GM11168 (cell line): ENCODE measurements around the gene ELP2.

Experiments
- in situ Hi-C: fragments of 300-500 bp; cut with MboI; formaldehyde crosslinking; loops from one replicate; pipeline ENCODE4 v1.12.0; 2022; ENCODE audit warnings: low sequenced_read_pairs; ENCODE audit not compliant: unreplicated experiment

Gene ELP2

GRCh38 chr18:36114251-36114650 lies 15.4 kb upstream of the ELP2 start:
- in situ Hi-C loops, result loop anchor here (25.0 kb wide), 1 partner anchor 448 kb away; no protein-coding TSS in a partner anchor

GRCh38 chr18:36114738-36115137 lies 15.0 kb upstream of the ELP2 start:
- in situ Hi-C loops, result loop anchor here (25.0 kb wide), 1 partner anchor 448 kb away; no protein-coding TSS in a partner anchor

GRCh38 chr18:36116771-36117170 lies 12.9 kb upstream of the ELP2 start:
- in situ Hi-C loops, result loop anchor here (25.0 kb wide), 1 partner anchor 446 kb away; no protein-coding TSS in a partner anchor

- in situ Hi-C loops, result loop anchor here (25.0 kb wide), 1 partner anchor 442 kb away; no protein-coding TSS in a partner anchor
Measured at GRCh38 chr18:36120297-36120696, 9.4 kb upstream of the ELP2 start.

- in situ Hi-C loops, result loop anchor here (25.0 kb wide), 1 partner anchor 437 kb away; no protein-coding TSS in a partner anchor
Measured at GRCh38 chr18:36124841-36125240, 4.9 kb upstream of the ELP2 start.

- in situ Hi-C loops, result no loop called here
Measured at GRCh38 chr18:36126668-36127067, 3.0 kb upstream of the ELP2 start.

GRCh38 chr18:36127836-36128529 lies 1.7 kb upstream of the ELP2 start:
- in situ Hi-C loops, result no loop called here

GRCh38 chr18:36128530-36128870 lies 1.2 kb upstream of the ELP2 start:
- in situ Hi-C loops, result no loop called here

GRCh38 chr18:36128907-36129299 lies 796 bp upstream of the ELP2 start:
- in situ Hi-C loops, result no loop called here

- in situ Hi-C loops, result no loop called here
Measured at GRCh38 chr18:36130039-36130831, 536 bp downstream of the ELP2 start.

GRCh38 chr18:36130883-36131653 lies 1.4 kb downstream of the ELP2 start:
- in situ Hi-C loops, result no loop called here

- in situ Hi-C loops, result no loop called here
Measured at GRCh38 chr18:36131692-36132483, 2.2 kb downstream of the ELP2 start.

- in situ Hi-C loops, result no loop called here
Measured at GRCh38 chr18:36132756-36133155, 3.1 kb downstream of the ELP2 start.

- in situ Hi-C loops, result no loop called here
Measured at GRCh38 chr18:36135264-36135663, 5.6 kb downstream of the ELP2 start.

GRCh38 chr18:36139245-36139644 lies 9.5 kb downstream of the ELP2 start:
- in situ Hi-C loops, result no loop called here

- in situ Hi-C loops, result no loop called here
Measured at GRCh38 chr18:36141576-36141975, 11.9 kb downstream of the ELP2 start.

GRCh38 chr18:36142751-36143150 lies 13.1 kb downstream of the ELP2 start:
- in situ Hi-C loops, result no loop called here

GRCh38 chr18:36143391-36143790 lies 13.7 kb downstream of the ELP2 start:
- in situ Hi-C loops, result no loop called here

- in situ Hi-C loops, result no loop called here
Measured at GRCh38 chr18:36149514-36150289, 20.0 kb downstream of the ELP2 start.
